ENCODE data around the gene BABAM2. TPM values are rescaled to one million over a fixed set of nuclear protein-coding genes. Genes with fewer than 3 reads are reported as not detected.
A peak's percentile ranks its signal among the peaks of the same experiment; 100 is the strongest.

BABAM2 gene
- total and polyA plus RNA-seq, 2 of the 4 experiments (the other 2 are of a cell fraction), result 20.9 to 23.1 TPM

GRCh38 chr2:27855476-27855875, 35.1 kb upstream of the BABAM2 start:
- Histone ChIP-seq H2AFZ (replicated peaks; ENCODE audit: low read length, poor library complexity) (no peak overlapping the region), H3K27ac (ENCODE audit: insufficient read depth, low read length) (peak overlapping the region; percentile 73; the same call in 1 of the 2 replicates), H3K4ac (ENCODE audit: low read depth, low read length) (peak overlapping the region; percentile 85), H3K79me1 (ENCODE audit: low read depth in 1 of 2, low read length in 2 of 2) (0 out of 4 replicates have a peak, but pooled peaks cover 0 to 3% of the 10 kb centered on the region in 2 experiments), H2AK5ac (ENCODE audit: low read depth, low read length) (peak overlapping the region; percentile 92), H3K4me2 (ENCODE audit: low read depth, low read length) (no peak overlapping the region; the same call in 1 of the 2 replicates), H4K91ac (ENCODE audit: insufficient read depth, low read depth, low read length) (peak overlapping the region; percentile 79), H4K8ac (ENCODE audit: low read depth in 2 of 2, low read length in 2 of 2) (peak overlapping the region; percentile 69 to 91), H2BK15ac (ENCODE audit: low read depth, low read length) (peak overlapping the region; percentile 98; the same call in 2 of the 3 replicates), H3K27me3 (ENCODE audit: control insufficient read depth, insufficient read depth, low read length) (no peaks in the 10 kb centered on the region), H3K9me3 (ENCODE audit: control insufficient read depth, insufficient read depth, low read length) (no peaks in the 10 kb centered on the region), H2BK120ac (ENCODE audit: low read depth, low read length) (peak overlapping the region; percentile 95), H2BK20ac (ENCODE audit: low read depth, low read length) (peak overlapping the region; percentile 84), H3K9me1 (ENCODE audit: insufficient read depth, low read length) (peaks cover 7% of the 10 kb centered on the region; the same call in 1 of the 2 replicates), H3K9ac (ENCODE audit: low read depth, low read length) (no peak overlapping the region), H2AK9ac (replicated peaks; ENCODE audit: low read depth, low read length, poor library complexity) (no peak overlapping the region), H3K23ac (ENCODE audit: low read depth, low read length) (peak overlapping the region; percentile 11; the same call in 1 of the 2 replicates), H3K4me1 (ENCODE audit: control insufficient read depth, insufficient read depth, low read length) (peaks cover 12% of the 10 kb centered on the region), H2BK5ac (ENCODE audit: low read depth, low read length, poor library complexity, severe bottlenecking) (peak overlapping the region; percentile 90), H3K4me3 (ENCODE audit: insufficient read depth, low read depth, low read length) (no peak overlapping the region), H3K18ac (ENCODE audit: low read depth, low read length) (peak overlapping the region; percentile 35), H3K56ac (ENCODE audit: extremely low read depth, insufficient read depth, low read length) (peak overlapping the region; percentile 38; the same call in 1 of the 2 replicates), H3K14ac (replicated peaks; ENCODE audit: low read depth, low read length) (peak overlapping the region; percentile 74), H4K20me1 (ENCODE audit: insufficient read depth, low read length) (no peaks in the 10 kb centered on the region), H4K5ac (ENCODE audit: low read depth, low read length) (peak overlapping the region; percentile 7), H3K36me3 (ENCODE audit: control insufficient read depth, insufficient read depth, low read length) (no peaks in the 10 kb centered on the region)
- ChIA-PET POLR2A (ENCODE audit: unreplicated experiment) (interaction anchor here (0.7 kb wide), 1 partner anchor 29 kb away, joined by 13 read pairs; no protein-coding TSS in a partner anchor), CTCF (interaction anchor here (1.1 kb wide), 1 partner anchor 8 kb away, joined by 3 read pairs; no protein-coding TSS in a partner anchor)
- TF ChIP-seq RCOR1 (IDR thresholded peaks at IDR 0.05; ENCODE audit: insufficient replicate concordance, low read length) (no peak), NFE2L2 (IDR thresholded peaks at IDR 0.05; ENCODE audit: low read depth, low read length) (peak; percentile 98), CEBPB (IDR thresholded peaks at IDR 0.05; ENCODE audit: low read depth, low read length) (no peak), MAZ (IDR thresholded peaks at IDR 0.05; ENCODE audit: borderline replicate concordance, low read depth, low read length) (no peak), FOS (IDR thresholded peaks at IDR 0.05; ENCODE audit: low read depth, low read length) (peak; percentile 72; the same call in 1 of the 2 replicates), SMC3 (IDR thresholded peaks at IDR 0.05; ENCODE audit: low read depth, low read length) (no peak), BHLHE40 (IDR thresholded peaks at IDR 0.05; ENCODE audit: low read depth, low read length) (no peak), MAFK (IDR thresholded peaks at IDR 0.05; ENCODE audit: low read depth, low read length) (peak; percentile 74), POLR2A (IDR thresholded peaks at IDR 0.05; ENCODE audit: low read depth, low read length) (no peak), ELK1 (IDR thresholded peaks at IDR 0.05; ENCODE audit: borderline replicate concordance, low read depth, low read length) (no peak)
- TF ChIP-seq, protein P1, sequence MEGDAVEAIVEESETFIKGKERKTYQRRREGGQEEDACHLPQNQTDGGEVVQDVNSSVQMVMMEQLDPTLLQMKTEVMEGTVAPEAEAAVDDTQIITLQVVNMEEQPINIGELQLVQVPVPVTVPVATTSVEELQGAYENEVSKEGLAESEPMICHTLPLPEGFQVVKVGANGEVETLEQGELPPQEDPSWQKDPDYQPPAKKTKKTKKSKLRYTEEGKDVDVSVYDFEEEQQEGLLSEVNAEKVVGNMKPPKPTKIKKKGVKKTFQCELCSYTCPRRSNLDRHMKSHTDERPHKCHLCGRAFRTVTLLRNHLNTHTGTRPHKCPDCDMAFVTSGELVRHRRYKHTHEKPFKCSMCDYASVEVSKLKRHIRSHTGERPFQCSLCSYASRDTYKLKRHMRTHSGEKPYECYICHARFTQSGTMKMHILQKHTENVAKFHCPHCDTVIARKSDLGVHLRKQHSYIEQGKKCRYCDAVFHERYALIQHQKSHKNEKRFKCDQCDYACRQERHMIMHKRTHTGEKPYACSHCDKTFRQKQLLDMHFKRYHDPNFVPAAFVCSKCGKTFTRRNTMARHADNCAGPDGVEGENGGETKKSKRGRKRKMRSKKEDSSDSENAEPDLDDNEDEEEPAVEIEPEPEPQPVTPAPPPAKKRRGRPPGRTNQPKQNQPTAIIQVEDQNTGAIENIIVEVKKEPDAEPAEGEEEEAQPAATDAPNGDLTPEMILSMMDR (conservative IDR thresholded peaks at IDR 0.05; ENCODE audit: low read depth, low read length), result no peak
- ATAC-seq (ENCODE audit: low read depth) (peak; percentile 82), DNase-seq (peak; percentile 83)
- in situ Hi-C loops (cut with MboI; ENCODE audit: low sequenced_read_pairs) (no loop called here), intact Hi-C loops (cut with micrococcal nuclease) (no loop called here), dilution Hi-C loops (cut with HindIII; ENCODE audit: low sequenced_read_pairs, unreplicated experiment) (no loop called here)
- BruUV-seq (replicated peaks), result no TSS peak
